Measurements from ENCODE around the gene CYB5A. TPM values are rescaled to one million over a fixed set of nuclear protein-coding genes. Genes with fewer than 3 reads are reported as not detected.
A peak's percentile ranks its signal among the peaks of the same experiment; 100 is the strongest.
"Not testable (repeated sequence)": the region's sequence is repeated elsewhere in the genome, so short reads cannot be mapped to it uniquely, and the experiment has no call there.

Gene CYB5A
- total RNA-seq, 2 experiments from 2014 or later = 53.1 to 61.4 TPM

DNA sequence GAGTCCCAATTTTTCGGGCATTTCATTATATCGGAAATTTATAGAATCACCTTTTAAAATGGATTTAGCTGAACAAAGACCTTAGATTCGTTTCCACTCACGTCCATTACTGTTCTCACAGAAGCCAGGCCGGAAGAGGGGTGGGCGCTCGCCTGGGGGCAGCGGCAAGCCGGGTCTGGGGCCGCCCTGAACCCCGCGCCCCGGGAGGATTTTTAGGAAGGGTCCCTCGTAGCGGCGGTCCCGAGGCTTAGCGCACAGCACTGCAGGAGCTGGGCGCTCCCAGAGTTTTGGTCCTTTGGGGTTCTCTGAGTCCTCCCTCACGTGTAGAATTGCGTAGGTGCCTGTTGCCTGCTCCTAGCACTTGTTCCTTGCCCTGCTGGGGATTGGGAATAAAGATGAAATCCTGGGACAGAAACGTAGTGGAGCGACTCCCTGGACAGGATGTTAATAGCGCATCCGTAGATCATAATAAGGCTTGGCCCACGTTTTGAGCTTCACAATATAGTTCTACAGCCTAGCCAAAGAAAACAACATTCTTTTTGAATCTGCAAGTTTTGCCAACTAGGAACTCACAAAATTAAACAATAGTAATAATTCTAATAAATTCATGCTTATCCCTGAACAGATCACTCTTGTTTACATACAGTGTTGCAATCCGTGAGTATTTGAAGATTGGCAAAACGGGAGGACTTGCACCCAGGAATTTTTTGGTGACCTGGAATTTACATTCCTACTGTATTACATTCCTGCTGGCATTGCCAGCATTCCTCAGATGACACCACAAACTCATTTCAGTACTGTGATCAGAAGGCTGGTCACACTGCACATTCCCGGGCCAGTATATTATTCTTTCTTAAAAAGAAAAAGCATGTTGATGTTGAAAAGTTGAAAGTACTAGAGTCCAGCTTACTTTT, 24.8 kb upstream of the CYB5A start:
- intact Hi-C loops (cut with DNase I, micrococcal nuclease) = no loop called here
- CTCF ChIA-PET = no interaction called here
- H3K4me3 Mint-ChIP-seq = no peak overlapping the region
- H3K4me1 Mint-ChIP-seq = no peaks in the 10 kb centered on the region
- peaks cover 3% of the 10 kb centered on the region for H3K27me3 Mint-ChIP-seq
- no peak overlapping the region for H3K27ac Mint-ChIP-seq
- H3K36me3 Mint-ChIP-seq (ENCODE audit: low read depth) = no peaks in the 10 kb centered on the region
- ATAC-seq (no peak), DNase-seq (no peak)
- POLR2A ChIA-PET = no interaction called here
- H3K9me3 Mint-ChIP-seq (ENCODE audit: low read depth) = no peaks in the 10 kb centered on the region

DNA sequence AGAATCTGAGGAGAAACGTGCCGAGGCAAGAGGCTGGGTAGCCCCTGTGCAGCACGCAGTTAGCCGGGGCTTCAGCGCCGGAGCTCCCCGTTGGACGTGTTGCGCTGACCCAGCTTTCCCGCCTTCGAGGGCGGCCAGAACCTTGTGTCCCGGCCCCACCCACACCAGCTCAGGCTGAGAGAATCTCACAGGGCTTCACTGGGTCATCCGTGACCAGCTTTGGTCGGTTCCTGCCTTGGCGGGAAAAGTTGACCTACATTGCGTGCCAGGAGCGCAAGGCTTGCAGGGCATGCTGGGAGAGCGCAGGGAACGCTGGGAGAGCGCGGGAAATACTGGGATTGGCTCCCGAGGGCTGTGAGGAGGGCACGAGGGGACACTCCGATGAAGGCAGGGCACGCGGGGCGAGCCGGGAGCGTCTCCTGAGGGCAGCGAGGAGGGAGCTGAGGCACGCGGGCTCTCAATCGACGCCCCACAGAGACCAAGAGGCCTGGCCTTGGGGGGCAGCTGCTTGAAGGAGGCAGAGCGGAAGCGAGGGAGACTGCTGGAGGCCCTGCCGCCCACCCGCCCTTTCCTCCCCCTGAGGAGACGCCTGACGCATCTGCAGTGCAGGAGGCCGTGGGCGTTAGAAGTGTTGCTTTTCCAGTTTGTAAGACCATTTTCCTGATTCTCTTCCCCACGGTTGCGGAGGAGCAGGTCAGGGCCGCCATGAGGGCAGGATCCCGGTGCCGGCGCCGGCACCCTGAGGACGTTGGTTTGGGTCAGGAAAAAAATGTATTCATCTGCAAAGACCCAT, 23.9 kb upstream of the CYB5A start, which contains the start of gene C18orf63:
C18orf63 (plus strand) TSS at position 376 of the 793 bp plus-strand sequence. CDS start 2,027 bp downstream, outside the sequence.
- ChIA-PET CTCF (no interaction called here), POLR2A (no interaction called here)
- Mint-ChIP-seq H3K27ac (no peak within 1 kb of the TSS), H3K4me1 (no peaks in the 10 kb centered on the region), H3K9me3 (ENCODE audit: low read depth) (no peaks in the 10 kb centered on the region), H3K36me3 (ENCODE audit: low read depth) (no peaks in the 10 kb centered on the region), H3K27me3 (peaks cover 4% of the 10 kb centered on the region), H3K4me3 (no peak within 1 kb of the TSS)
- DNase-seq (no peak), ATAC-seq (no peak)
- intact Hi-C loops (cut with DNase I, micrococcal nuclease) = no loop called here

DNA sequence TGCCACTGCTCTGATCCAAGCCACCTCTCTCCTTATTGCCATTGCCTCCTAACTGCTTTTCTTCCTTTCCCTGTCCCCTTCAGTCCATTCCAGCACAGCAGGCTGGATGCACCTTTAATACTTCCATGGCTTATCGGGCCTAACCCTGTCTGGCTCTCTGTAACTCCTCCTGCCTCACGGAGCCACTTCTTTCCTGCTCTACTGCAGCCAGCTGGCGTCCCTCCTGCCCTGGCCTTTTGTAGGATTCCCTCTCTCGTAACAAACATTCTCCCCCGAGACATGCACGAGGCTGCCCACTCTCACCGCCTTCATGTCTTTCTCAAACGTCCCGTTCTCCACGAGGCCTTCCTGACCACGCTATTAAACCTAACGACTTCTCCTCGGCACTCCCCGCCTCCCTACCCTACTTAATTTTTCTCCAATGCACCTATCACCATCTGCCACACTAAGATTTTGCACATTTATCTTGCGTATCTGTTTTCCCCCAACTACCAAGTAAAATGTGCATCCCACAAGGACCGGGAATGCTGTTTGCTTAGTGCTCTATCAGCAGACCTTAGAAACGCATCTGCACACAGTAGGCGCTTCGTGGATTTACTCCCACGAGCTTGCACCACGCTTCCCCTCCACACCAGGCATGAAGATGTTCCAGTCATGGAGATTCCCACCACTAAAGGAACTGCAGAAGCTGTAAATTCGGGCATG, 23.1 kb upstream of the CYB5A start:
- Mint-ChIP-seq H3K4me1 (peaks cover 3% of the 10 kb centered on the region), H3K36me3 (ENCODE audit: low read depth) (no peaks in the 10 kb centered on the region), H3K4me3 (no peak overlapping the region), H3K27me3 (peaks cover 12% of the 10 kb centered on the region), H3K27ac (no peak overlapping the region), H3K9me3 (ENCODE audit: low read depth) (no peaks in the 10 kb centered on the region)
- DNase-seq (no peak), ATAC-seq (no peak)
- CTCF ChIA-PET = no interaction called here
- intact Hi-C loops (cut with DNase I, micrococcal nuclease) = no loop called here
- POLR2A ChIA-PET = no interaction called here

DNA sequence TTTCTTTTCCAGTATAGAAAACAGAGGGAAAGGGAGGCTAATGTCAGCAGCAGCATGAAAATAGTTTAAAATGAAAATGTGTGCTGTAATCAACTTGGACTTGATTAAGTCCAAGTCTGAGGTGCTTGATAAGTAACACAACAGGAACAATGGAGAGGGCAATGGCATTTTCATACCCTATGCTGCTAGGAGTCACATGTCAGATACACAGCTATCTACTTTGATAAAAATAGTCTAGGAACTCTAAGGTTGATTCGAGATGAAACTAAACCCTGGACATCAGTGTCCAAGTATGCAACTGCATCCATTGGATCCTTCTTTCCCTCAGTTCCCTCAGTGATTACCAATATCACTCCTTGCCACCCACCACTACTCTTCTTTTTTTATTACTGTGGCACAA, 19.2 kb upstream of the CYB5A start:
- Mint-ChIP-seq H3K4me3 (no peak overlapping the region), H3K27me3 (peaks cover 25% of the 10 kb centered on the region), H3K36me3 (ENCODE audit: low read depth) (no peaks in the 10 kb centered on the region), H3K4me1 (peaks cover 3% of the 10 kb centered on the region), H3K27ac (no peak overlapping the region), H3K9me3 (ENCODE audit: low read depth) (no peaks in the 10 kb centered on the region)
- intact Hi-C loops (cut with DNase I, micrococcal nuclease) = no loop called here
- DNase-seq = no peak
- no peak for ATAC-seq
- POLR2A ChIA-PET = no interaction called here
- CTCF ChIA-PET = interaction anchor here (0.7 to 2.3 kb wide), 7 partner anchors 10 to 241 kb away, joined by 3 to 10 read pairs (median 3); no protein-coding TSS in a partner anchor

DNA sequence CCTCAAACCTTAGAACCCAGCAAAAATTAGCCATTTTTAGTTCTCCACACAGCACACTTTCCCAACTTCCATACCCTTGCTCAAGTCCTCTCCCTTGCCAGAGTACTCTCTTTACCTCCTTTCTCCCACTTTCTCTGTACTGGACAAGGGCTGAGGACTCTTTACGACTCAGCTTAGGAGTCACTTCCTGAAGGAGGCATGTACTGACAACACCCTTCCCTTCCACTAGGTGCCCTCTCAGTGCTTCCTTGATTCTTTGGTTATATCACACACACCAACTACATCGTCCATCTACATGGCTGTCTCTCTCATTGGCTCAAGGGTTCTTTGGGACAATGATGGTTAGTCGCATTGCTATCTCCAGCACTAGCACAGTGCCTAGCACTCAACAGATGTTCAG, 18.6 kb upstream of the CYB5A start:
- Mint-ChIP-seq H3K27ac (no peak overlapping the region), H3K36me3 (ENCODE audit: low read depth) (no peaks in the 10 kb centered on the region), H3K4me1 (peaks cover 3% of the 10 kb centered on the region), H3K4me3 (no peak overlapping the region), H3K27me3 (peaks cover 27% of the 10 kb centered on the region), H3K9me3 (ENCODE audit: low read depth) (no peaks in the 10 kb centered on the region)
- intact Hi-C loops (cut with DNase I, micrococcal nuclease) = no loop called here
- DNase-seq (no peak), ATAC-seq (peak; percentile 97)
- ChIA-PET POLR2A (interaction anchor here (0.6 kb wide), 1 partner anchor 23 kb away, joined by 4 read pairs; no protein-coding TSS in a partner anchor), CTCF (interaction anchor here (0.6 to 1.4 kb wide), 6 partner anchors 10 to 242 kb away, joined by 3 to 5 read pairs (median 4); no protein-coding TSS in a partner anchor)

DNA sequence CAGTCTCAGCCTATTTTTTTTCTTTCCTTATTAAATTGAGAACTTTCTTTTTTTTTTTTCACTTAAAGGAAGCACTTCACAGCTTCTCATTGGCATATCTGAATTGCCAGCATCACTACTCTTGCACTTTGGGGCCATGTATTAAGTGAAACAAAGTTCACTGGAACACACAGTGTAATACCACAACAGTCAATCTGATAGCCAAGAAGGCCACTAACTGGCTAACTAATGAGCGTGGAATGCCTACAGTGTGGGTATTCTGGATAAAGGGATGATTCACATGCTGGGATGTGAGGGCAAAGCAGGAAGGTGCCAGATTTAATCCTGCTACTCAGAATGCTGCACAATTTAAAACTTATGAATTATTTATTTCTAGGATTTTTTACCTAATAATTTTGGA, 12.2 kb upstream of the CYB5A start:
- H3K9me3 Mint-ChIP-seq (ENCODE audit: low read depth) = no peaks in the 10 kb centered on the region
- ChIA-PET POLR2A (no interaction called here), CTCF (no interaction called here)
- no peaks in the 10 kb centered on the region for H3K4me1 Mint-ChIP-seq
- ATAC-seq = no peak
- H3K36me3 Mint-ChIP-seq (ENCODE audit: low read depth) = no peaks in the 10 kb centered on the region
- no peak overlapping the region for H3K4me3 Mint-ChIP-seq
- peaks cover 20% of the 10 kb centered on the region for H3K27me3 Mint-ChIP-seq
- intact Hi-C loops (cut with DNase I, micrococcal nuclease) = no loop called here
- no peak overlapping the region for H3K27ac Mint-ChIP-seq
- no peak for DNase-seq

DNA sequence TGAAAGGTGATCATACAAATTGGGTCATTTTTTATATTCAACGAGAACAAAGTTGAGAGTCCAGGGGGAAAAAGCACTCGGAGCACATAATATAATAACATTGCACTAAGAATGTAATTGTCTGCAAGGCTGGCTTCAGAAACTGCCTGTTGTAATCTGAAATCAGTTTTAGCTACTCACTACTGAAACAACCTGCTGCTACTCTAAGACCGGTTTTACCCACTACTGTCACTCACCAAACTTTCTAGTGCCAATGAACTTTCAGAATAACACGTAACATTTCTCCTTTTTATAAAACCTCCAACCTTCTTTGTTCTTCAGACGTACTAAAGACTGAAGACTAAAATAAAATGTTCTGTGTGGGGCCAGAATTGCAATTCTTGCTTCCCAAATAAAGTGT, 11.5 kb upstream of the CYB5A start:
- no peaks in the 10 kb centered on the region for H3K9me3 Mint-ChIP-seq (ENCODE audit: low read depth)
- no peak overlapping the region for H3K4me3 Mint-ChIP-seq
- no peaks in the 10 kb centered on the region for H3K4me1 Mint-ChIP-seq
- H3K36me3 Mint-ChIP-seq (ENCODE audit: low read depth) = no peaks in the 10 kb centered on the region
- intact Hi-C loops (cut with DNase I, micrococcal nuclease) = no loop called here
- POLR2A ChIA-PET = no interaction called here
- peaks cover 20% of the 10 kb centered on the region for H3K27me3 Mint-ChIP-seq
- CTCF ChIA-PET = no interaction called here
- no peak overlapping the region for H3K27ac Mint-ChIP-seq
- DNase-seq (no peak), ATAC-seq (no peak)

DNA sequence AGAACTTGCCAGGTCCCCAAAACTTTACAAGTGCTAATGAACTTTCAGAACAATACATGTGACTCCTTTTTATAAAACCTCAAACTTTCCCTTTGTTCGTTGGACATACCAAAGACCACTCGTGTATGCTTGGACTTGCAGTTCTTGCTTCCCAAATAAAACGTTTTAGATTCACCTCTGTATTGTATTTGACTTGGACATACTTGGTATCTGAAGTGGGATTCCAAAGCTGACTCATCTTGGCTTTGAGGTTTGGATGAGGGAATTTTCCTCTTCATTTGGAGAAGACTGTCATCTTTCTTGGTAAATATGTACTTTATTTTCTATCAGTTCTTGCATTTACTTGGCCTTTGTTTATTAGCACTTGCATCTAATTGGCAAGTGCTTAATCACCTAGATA, 8.0 kb upstream of the CYB5A start:
- intact Hi-C loops (cut with DNase I, micrococcal nuclease) = no loop called here
- no peaks in the 10 kb centered on the region for H3K36me3 Mint-ChIP-seq (ENCODE audit: low read depth)
- peaks cover 7% of the 10 kb centered on the region for H3K27me3 Mint-ChIP-seq
- no peaks in the 10 kb centered on the region for H3K9me3 Mint-ChIP-seq (ENCODE audit: low read depth)
- H3K4me3 Mint-ChIP-seq = no peak overlapping the region
- ChIA-PET CTCF (interaction anchor here (1.0 to 1.1 kb wide), 2 partner anchors 15 to 23 kb away, joined by 3 read pairs; no protein-coding TSS in a partner anchor), POLR2A (no interaction called here)
- no peaks in the 10 kb centered on the region for H3K4me1 Mint-ChIP-seq
- H3K27ac Mint-ChIP-seq = no peak overlapping the region
- ATAC-seq = no peak
- no peak for DNase-seq

DNA sequence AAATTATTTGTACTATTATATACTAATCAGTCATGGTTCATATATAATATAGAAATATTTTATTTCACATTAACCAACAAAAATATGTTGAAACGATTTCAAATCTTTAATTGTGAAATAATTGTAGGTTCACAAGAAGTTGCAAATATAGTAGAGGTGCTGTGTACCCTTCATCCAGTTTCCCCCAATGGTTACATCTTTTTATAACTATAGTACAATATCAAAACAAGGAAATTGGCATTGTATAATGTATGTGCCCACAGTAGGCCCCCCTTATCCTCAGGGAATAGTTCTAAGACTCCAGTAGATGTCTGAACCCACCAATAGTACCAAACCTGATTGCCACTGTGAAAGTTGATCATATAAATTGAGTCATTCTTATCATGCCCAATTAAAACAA, 7.4 kb upstream of the CYB5A start:
- CTCF ChIA-PET = no interaction called here
- POLR2A ChIA-PET = no interaction called here
- intact Hi-C loops (cut with DNase I, micrococcal nuclease) = no loop called here
- no peak overlapping the region for H3K27ac Mint-ChIP-seq
- H3K36me3 Mint-ChIP-seq (ENCODE audit: low read depth) = no peaks in the 10 kb centered on the region
- H3K9me3 Mint-ChIP-seq (ENCODE audit: low read depth) = no peaks in the 10 kb centered on the region
- H3K4me3 Mint-ChIP-seq = no peak overlapping the region
- H3K4me1 Mint-ChIP-seq = no peaks in the 10 kb centered on the region
- no peak for ATAC-seq
- DNase-seq = no peak
- peaks cover 5% of the 10 kb centered on the region for H3K27me3 Mint-ChIP-seq

DNA sequence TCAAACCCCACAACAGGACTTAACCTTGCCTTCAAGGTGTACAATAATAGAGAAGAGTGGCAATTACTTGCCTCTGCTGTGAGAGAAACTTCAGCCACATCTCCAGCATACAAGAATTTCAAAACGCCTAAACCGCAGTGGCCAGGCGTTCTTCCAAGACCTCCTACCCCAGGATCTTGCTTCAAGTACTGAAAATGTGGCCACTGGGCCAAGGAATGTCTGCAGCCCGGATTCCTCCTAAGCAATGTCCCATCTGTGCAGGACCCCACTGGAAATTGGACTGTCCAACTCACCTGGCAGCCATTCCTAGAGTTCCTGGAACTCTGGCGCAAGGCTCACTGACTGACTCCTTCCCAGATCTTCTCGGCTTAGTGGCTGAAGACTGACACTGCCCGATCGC, 2.8 kb upstream of the CYB5A start:
- CTCF ChIA-PET = no interaction called here
- H3K27me3 Mint-ChIP-seq = no peaks in the 10 kb centered on the region
- peaks cover 3% of the 10 kb centered on the region for H3K9me3 Mint-ChIP-seq (ENCODE audit: low read depth)
- ATAC-seq (no peak), DNase-seq (no peak)
- intact Hi-C loops (cut with DNase I, micrococcal nuclease) = loop anchor here in 1 of 2 experiments (5.0 kb wide), 1 partner anchor 918 kb away; the partner anchor contains the start of gene TSHZ1
- H3K4me3 Mint-ChIP-seq = no peak overlapping the region
- H3K36me3 Mint-ChIP-seq (ENCODE audit: low read depth) = peaks cover 2% of the 10 kb centered on the region
- peaks cover 5% of the 10 kb centered on the region for H3K4me1 Mint-ChIP-seq
- POLR2A ChIA-PET = no interaction called here
- no peak overlapping the region for H3K27ac Mint-ChIP-seq

DNA sequence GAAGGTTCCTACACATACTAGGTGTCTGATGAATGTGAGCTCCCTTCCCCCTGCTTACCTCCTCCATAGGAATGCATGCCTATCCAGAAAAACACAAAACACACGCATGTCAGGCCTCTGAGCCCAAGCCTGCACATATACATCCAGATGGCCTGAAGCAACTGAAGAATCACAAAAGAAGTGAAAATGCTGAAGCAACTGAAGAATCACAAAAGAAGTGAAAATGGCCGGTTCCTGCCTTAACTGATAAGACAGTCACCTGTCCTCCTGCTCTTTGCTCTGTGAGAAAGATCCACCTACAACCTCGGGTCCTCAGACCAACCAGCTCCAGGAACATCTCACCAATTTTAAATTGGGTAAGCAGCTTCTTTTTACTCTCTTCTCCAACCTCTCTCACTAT, 1.2 kb upstream of the CYB5A start:
- H3K4me1 Mint-ChIP-seq; ATAC-seq; CTCF ChIA-PET; H3K27ac Mint-ChIP-seq; H3K36me3 Mint-ChIP-seq (ENCODE audit: low read depth); DNase-seq; H3K9me3 Mint-ChIP-seq (ENCODE audit: low read depth); H3K27me3 Mint-ChIP-seq; POLR2A ChIA-PET: not testable (repeated sequence)
- intact Hi-C loops (cut with DNase I, micrococcal nuclease) = loop anchor here (1.0 to 5.0 kb wide), 6 partner anchors 88 to 919 kb away; partner anchors contain the start of genes CNDP2 (in 2 of the 2), ZNF407 (in 2 of the 2), FBXO15 (in 1 of the 2) and TIMM21 (in 1 of the 2)
- H3K4me3 Mint-ChIP-seq = peak overlapping the region; percentile 86

Data from activated CD4-positive, alpha-beta T cell treated with anti-CD3 and anti-CD28 coated beads for 36 hours (primary cell).